Ishikawa (cell line): ENCODE data around the gene CCDC110.

ENCODE experiments used
- CEBPB ChIP-seq: IDR thresholded peaks from 2 replicates; pipeline ENCODE4 v1.6.1; 2012
- CREB1 ChIP-seq: IDR thresholded peaks from 2 replicates; pipeline ENCODE4 v1.6.1; 2012; ENCODE audit warnings: low read depth
- EGR1 ChIP-seq: IDR thresholded peaks from 2 replicates; pipeline ENCODE4 v1.6.1; 2012
- EP300 ChIP-seq: IDR thresholded peaks from 2 replicates; pipeline ENCODE4 v1.6.1; 2012; ENCODE audit warnings: borderline replicate concordance
- FOXM1 ChIP-seq: IDR thresholded peaks from 2 replicates; pipeline ENCODE4 v1.6.1; 2012; ENCODE audit warnings: low read depth, borderline replicate concordance
- NFIC ChIP-seq: IDR thresholded peaks from 2 replicates; pipeline ENCODE4 v1.6.1; 2012
- RAD21 ChIP-seq: IDR thresholded peaks from 2 replicates; pipeline ENCODE4 v1.6.1; 2012; ENCODE audit warnings: low read depth
- TAF1 ChIP-seq: IDR thresholded peaks from 2 replicates; pipeline ENCODE4 v1.6.1; 2012; ENCODE audit warnings: low read depth, mild to moderate bottlenecking
- TCF12 ChIP-seq: IDR thresholded peaks from 2 replicates; pipeline ENCODE4 v1.6.1; 2012; ENCODE audit warnings: low read depth
- TEAD4 ChIP-seq: IDR thresholded peaks from 2 replicates; pipeline ENCODE4 v1.6.1; 2012
- YY1 ChIP-seq: IDR thresholded peaks from 2 replicates; pipeline ENCODE4 v1.6.1; 2012; ENCODE audit warnings: low read depth
- ZBTB7A ChIP-seq: IDR thresholded peaks from 2 replicates; pipeline ENCODE4 v1.6.1; 2012; ENCODE audit warnings: low read depth
- TF ChIP-seq, protein P1 (sequence below): IDR thresholded peaks from 2 replicates; pipeline ENCODE4 v1.6.1; 2012
- TF ChIP-seq, protein P2 (sequence below): IDR thresholded peaks from 2 replicates; pipeline ENCODE4 v1.6.1; 2012
- TF ChIP-seq, protein P3 (sequence below): IDR thresholded peaks from 2 replicates; pipeline ENCODE4 v1.6.1; 2012; ENCODE audit warnings: low read depth, mild to moderate bottlenecking

CCDC110 gene

DNA sequence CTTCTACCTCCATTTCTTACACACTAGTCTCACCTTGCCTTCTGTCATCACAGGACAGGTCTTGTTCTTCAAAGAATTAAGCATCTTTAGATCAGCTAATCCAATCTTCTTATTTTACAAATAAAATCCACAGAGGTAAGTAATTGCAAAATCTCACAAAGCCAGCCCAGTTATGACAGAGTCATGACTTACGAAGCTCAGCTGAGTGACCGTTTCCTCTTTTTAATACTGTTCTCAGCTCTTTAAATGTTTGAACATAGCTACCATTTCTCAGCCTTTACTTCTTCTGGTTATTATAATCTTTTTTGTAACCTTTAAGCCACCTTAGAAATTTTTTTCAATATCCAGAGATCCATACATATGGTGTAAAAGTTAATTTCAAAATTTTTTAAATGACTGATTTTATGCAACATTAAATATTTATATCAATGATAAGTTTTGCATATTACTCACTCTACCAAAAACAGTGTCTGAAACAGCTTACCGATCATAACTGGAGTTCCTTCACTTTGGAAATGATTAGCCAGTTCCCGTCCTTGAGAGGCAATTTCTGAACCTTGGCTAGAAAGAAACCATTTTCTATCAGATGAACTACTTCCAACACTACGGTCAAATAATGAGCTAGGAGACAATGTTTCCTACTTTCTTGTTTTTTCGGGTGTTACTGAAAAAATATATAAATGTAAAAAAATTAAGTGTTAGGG lies 66.1 kb downstream of the CCDC110 start:
- no peak for TF ChIP-seq ZBTB7A
- TF ChIP-seq TCF12 = no peak
- TF ChIP-seq CEBPB = no peak
- TF ChIP-seq, protein P1, sequence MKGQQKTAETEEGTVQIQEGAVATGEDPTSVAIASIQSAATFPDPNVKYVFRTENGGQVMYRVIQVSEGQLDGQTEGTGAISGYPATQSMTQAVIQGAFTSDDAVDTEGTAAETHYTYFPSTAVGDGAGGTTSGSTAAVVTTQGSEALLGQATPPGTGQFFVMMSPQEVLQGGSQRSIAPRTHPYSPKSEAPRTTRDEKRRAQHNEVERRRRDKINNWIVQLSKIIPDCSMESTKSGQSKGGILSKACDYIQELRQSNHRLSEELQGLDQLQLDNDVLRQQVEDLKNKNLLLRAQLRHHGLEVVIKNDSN = no peak
- no peak for TF ChIP-seq TEAD4
- no peak for TF ChIP-seq NFIC
- TF ChIP-seq CREB1 = no peak
- TF ChIP-seq YY1 = no peak
- TF ChIP-seq, protein P2, sequence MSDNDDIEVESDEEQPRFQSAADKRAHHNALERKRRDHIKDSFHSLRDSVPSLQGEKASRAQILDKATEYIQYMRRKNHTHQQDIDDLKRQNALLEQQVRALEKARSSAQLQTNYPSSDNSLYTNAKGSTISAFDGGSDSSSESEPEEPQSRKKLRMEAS = no peak
- no peak for TF ChIP-seq RAD21
- TF ChIP-seq TAF1 = no peak
- no peak for TF ChIP-seq EGR1
- TF ChIP-seq, protein P3, sequence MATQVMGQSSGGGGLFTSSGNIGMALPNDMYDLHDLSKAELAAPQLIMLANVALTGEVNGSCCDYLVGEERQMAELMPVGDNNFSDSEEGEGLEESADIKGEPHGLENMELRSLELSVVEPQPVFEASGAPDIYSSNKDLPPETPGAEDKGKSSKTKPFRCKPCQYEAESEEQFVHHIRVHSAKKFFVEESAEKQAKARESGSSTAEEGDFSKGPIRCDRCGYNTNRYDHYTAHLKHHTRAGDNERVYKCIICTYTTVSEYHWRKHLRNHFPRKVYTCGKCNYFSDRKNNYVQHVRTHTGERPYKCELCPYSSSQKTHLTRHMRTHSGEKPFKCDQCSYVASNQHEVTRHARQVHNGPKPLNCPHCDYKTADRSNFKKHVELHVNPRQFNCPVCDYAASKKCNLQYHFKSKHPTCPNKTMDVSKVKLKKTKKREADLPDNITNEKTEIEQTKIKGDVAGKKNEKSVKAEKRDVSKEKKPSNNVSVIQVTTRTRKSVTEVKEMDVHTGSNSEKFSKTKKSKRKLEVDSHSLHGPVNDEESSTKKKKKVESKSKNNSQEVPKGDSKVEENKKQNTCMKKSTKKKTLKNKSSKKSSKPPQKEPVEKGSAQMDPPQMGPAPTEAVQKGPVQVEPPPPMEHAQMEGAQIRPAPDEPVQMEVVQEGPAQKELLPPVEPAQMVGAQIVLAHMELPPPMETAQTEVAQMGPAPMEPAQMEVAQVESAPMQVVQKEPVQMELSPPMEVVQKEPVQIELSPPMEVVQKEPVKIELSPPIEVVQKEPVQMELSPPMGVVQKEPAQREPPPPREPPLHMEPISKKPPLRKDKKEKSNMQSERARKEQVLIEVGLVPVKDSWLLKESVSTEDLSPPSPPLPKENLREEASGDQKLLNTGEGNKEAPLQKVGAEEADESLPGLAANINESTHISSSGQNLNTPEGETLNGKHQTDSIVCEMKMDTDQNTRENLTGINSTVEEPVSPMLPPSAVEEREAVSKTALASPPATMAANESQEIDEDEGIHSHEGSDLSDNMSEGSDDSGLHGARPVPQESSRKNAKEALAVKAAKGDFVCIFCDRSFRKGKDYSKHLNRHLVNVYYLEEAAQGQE = no peak
- no peak for TF ChIP-seq FOXM1
- TF ChIP-seq EP300 = no peak

DNA sequence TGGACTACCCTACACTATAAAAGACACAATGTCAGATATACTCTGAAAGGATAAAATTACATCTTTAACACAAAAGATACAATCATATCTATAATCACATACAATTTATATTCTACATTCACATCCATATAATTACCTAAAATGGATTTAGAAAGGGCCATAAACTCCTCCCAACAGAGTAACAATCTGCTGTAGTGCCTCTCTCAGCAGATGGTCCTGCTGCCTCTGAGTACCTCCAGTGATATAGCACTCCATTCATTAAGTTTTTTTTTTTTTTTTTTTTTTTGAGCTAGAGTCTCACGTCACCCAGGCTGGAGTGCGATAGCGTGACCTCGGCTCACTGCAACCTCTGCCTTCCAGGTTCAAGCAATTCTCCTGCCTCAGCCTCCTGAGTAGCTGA lies 67.5 kb downstream of the CCDC110 start:
- TF ChIP-seq TCF12 = no peak
- TF ChIP-seq TEAD4 = no peak
- TF ChIP-seq FOXM1 = no peak
- TF ChIP-seq CREB1 = no peak
- no peak for TF ChIP-seq EP300
- no peak for TF ChIP-seq RAD21
- no peak for TF ChIP-seq EGR1
- no peak for TF ChIP-seq YY1
- TF ChIP-seq NFIC = no peak
- TF ChIP-seq ZBTB7A = no peak
- TF ChIP-seq, protein P2 = no peak
- TF ChIP-seq TAF1 = no peak
- TF ChIP-seq CEBPB = no peak
- TF ChIP-seq, protein P3 = no peak
- TF ChIP-seq, protein P1 = no peak

DNA sequence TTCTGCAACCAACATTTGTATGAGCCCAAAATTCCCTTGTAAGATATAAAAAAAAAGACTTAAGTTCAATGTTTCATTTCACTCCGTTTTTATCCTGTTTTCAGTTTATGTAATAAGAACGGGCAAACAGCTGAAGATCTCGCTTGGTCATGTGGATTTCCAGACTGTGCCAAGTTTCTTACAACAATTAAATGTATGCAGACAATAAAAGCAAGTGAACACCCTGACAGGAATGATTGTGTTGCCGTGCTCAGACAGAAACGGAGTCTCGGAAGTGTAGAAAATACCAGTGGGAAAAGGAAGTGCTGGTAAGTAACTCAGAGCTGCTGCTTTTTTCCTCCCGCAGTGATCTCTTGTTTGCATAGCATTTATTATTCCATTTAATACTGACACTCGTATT lies 72.1 kb downstream of the CCDC110 start:
- TF ChIP-seq TEAD4 (no peak), ZBTB7A (no peak), TAF1 (no peak), CREB1 (no peak), FOXM1 (no peak)
- TF ChIP-seq, protein P1 = no peak
- TF ChIP-seq, protein P2 = no peak
- TF ChIP-seq, protein P3 = no peak

DNA sequence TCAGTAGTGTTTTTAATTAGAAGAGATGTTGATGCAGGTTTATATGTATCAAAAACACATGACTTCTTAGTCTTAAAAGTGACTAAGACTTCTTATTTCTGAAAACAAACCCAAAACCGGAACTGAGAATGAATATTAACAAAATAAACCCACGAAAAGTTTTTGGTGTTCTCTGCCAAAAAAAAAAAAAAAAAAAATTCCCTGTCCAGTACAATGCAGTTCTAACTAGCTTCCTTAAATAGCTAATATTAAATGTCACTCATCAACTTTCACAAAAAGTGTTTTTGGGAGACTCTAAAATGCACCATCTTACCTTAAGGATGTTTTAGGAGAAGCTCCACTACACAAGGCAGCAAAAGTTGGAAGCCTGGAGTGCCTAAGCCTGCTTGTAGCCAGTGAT lies 72.9 kb downstream of the CCDC110 start:
- TF ChIP-seq, protein P1 = no peak
- no peak for TF ChIP-seq CREB1
- TF ChIP-seq, protein P2 = no peak
